HG02852 (cell line): Measurements from ENCODE around the gene PPP2R3B.
"Not testable (repeated sequence)": the region's sequence is repeated elsewhere in the genome, so short reads cannot be mapped to it uniquely, and the experiment has no call there.

Experiments
- ATAC-seq: cut with Tn5 transposase; IDR thresholded peaks from one replicate; pipeline ENCODE4 v1.9.1; 2021; ENCODE audit warnings: mild to moderate bottlenecking, moderate library complexity; ENCODE audit not compliant: unreplicated experiment

PPP2R3B gene

GRCh38 chrX:324664-325063 is 62.0 kb downstream of the PPP2R3B start:
- ATAC-seq: not testable (repeated sequence)

GRCh38 chrX:323721-324628 is 62.7 kb downstream of the PPP2R3B start:
- no peak for ATAC-seq

- no peak for ATAC-seq
Observed at GRCh38 chrX:320126-320783, 66.5 kb downstream of the PPP2R3B start.

GRCh38 chrX:319579-320125 is 67.1 kb downstream of the PPP2R3B start:
- no peak for ATAC-seq

GRCh38 chrX:318739-319578 is 67.7 kb downstream of the PPP2R3B start, which contains the start of gene GTPBP6:
Gene GTPBP6 (minus strand): TSS chrX:318796. CDS start chrX:318787, 9 bp downstream.
- ATAC-seq: peak; percentile 73

GRCh38 chrX:318068-318738 is 68.5 kb downstream of the PPP2R3B start:
- peak; percentile 58 for ATAC-seq

GRCh38 chrX:317424-318067 is 69.2 kb downstream of the PPP2R3B start:
- no peak for ATAC-seq

- no peak for ATAC-seq
Observed at GRCh38 chrX:316351-317325, 70.1 kb downstream of the PPP2R3B start.

- ATAC-seq: no peak
Observed at GRCh38 chrX:314781-315595, 71.7 kb downstream of the PPP2R3B start.

GRCh38 chrX:314049-314448 is 72.7 kb downstream of the PPP2R3B start:
- ATAC-seq: no peak

- no peak for ATAC-seq
Observed at GRCh38 chrX:313546-313945, 73.2 kb downstream of the PPP2R3B start.

GRCh38 chrX:312621-313331 is 73.9 kb downstream of the PPP2R3B start:
- ATAC-seq: no peak

- ATAC-seq: no peak
Observed at GRCh38 chrX:311156-312129, 75.3 kb downstream of the PPP2R3B start.

GRCh38 chrX:310621-311155 is 76.0 kb downstream of the PPP2R3B start:
- ATAC-seq: no peak

GRCh38 chrX:308821-309520 is 77.7 kb downstream of the PPP2R3B start:
- ATAC-seq: no peak
